Fibroblast of skin of abdomen (primary cell): Measurements from ENCODE around the gene CPZ.
A peak's percentile ranks its signal among the peaks of the same experiment; 100 is the strongest.
"Not testable (repeated sequence)": the region's sequence is repeated elsewhere in the genome, so short reads cannot be mapped to it uniquely, and the experiment has no call there.

Source experiments
- DNase-seq: peaks from one replicate; pipeline ENCODE4 v3.0.0-alpha.2; 2013

Gene CPZ

DNA sequence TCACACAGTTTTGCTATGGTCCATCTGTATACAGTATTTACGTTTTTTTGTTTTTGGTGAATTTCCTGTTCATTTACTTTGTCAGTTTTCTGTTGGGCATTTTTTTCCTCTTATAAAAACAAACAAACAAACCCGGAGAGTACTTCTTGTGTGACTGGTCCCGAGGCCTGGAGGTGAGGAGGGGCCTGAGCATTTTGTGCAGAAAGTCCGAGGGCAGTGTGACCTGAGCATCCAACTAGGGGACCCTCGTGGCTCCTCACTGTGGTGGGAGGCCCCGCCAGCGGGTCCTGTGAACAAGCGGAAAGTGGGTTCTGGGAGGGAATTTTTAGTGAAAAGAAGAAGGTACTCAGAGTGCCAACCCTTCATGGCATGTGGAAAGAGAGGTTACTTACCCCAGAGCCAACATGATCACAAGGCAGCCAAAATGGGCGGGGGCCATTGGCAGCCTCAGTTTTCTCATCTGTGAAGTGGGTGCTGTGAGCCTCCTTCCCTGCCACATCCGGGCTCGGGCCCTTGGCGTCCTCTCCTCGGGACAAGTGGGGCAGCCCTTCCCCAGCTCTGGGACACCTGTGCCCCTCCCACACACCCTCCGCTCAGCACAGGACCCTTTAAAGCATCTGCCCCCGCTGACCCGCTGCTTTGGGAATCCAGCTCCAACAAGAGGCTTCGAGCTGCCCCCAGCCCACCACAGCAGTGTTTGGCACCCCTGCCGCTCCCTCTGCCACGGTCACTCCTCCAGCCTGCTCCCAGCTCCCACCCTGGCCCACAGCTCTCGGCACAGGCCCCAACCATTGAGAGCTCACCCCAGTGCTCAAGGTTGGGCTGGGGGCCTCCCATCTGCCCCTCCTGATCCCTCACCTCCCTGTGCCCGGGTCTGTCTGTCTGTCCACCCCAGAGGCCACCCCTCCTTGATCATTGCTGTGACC is 35.2 kb upstream of the CPZ start:
- DNase-seq, result no peak

DNA sequence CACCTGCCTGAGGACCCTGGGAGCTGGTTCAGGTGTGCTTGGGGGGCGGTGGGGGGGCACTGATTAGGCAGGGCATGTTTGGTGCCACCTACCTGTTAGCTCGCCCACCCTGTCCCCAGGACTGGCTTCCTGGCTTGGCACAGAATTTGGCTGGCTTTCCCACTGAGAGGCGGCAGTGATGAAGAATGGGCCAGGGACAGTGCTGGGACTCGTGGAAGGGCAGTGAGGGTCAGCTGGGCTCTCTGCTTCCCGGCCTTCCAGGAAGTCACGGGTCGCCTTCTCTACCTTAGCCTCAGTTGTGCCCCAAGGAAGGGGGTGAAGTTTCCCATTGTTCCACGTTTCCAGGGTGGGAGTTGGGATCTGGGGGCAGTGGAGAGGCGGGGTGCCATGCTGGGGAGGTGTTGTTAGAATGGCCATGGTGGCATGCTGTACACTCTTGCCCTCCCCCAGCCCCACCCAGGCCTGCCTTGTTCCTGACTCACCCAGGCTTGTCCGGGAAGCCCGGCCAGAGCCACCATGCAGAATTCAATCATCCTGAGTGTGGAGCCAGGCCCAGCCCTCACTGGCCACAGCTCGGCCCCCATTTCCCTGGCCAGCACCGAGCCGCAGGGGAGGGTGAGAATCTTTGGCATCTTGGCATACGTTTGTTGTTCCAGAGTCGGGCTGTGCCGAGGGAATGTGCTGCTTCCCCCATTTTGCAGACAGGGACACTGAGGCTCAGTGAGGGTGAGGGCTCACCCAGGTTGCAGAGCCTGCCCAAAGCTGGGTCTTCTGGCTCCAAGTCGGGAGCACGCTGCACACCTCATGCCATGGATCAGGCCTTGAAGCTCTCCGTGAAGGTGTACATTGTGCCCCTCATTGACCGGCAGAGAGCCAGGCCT is 34.2 kb upstream of the CPZ start:
- no peak for DNase-seq

DNA sequence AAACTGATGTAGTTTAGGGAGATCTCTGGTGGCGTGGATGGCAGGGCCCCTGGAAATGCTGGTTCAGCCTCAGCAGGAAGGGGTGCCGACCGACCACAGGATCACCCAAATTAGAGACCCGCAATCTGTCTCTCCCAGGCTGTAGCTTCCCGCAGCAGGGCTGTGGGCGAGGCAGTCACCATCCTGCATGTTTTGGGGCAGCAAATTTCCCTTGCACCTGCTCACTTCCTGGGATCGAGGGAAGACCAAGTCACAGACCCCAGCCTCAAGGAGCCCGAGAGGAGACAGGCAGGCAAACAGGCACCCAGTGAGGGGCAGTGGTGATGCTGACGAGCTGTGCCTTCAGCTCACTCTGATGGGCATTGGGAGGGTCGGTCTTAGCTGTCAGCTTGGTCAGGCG is 33.6 kb upstream of the CPZ start:
- no peak for DNase-seq

DNA sequence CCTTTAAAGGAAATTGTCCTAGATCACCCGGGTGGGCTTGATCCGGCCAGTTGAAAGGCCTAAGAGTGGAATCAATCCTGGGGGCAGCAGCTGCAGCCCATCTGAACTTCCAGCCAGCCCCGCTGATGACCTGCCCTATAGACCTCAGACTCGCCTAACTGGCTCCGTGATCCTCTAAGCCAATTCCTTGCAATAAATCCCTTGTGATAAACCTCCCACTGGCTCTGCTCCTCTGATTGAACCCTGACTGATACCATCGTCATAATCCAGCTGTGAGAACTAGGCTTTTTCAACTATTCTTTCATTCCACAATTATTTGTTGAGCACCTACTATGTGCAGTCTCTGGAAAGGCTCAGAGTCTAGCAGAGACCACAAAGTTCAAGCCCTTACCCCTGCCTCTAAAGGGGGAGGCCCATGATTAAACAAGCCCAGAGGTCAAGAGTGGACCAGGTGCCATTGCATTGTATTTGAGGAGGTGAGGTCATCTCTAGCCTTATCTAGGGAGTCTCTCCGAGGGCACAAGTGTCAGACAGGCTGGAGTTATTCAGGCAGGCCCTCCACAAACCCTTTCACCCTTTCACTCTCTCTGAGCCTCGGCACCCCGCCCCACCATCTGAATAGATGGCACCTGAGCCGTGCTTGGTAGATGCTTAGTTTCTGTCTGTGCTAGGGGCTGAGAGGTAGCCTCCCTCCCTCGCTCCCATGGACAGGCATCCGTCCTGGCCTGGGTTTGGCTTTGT is 32.9 kb upstream of the CPZ start:
- no peak for DNase-seq

DNA sequence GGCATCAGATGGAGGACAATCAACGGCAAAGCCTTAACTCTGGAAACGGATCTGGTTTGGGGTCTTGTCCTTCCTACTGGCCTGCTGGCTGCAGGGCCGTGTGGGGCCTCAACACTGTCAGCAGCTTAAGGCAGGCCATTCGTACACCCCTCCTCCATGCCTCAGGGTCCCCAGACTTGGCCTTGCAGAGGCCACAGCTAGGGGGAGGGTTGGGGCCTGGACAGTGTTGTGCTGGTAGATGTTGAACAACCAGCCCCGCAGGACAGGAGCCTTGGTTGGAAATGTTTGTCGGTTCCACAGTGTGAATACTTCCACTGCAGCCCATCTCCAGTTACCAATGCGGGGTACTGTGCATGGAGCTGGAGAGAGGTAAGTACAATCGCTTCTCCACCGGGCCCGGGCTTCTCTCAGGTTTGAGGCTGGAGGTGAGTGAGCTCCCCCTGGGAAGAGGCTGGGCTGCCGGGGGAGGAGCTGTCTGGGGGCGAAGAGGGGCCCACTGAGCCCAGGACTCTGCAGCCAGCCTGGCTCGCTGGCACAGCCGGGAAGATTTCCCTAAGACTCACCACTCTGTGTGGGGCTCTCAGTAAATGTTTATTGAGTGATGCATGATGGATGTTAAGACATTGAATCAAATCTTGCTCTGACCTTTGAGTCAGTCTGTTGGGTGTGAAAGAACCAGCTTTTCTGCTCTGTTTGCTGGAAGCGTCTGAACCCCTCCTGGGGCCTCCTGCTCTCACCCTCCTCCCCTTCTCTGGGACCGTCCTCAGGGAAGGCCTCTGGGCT is 32.1 kb upstream of the CPZ start:
- DNase-seq, result no peak

DNA sequence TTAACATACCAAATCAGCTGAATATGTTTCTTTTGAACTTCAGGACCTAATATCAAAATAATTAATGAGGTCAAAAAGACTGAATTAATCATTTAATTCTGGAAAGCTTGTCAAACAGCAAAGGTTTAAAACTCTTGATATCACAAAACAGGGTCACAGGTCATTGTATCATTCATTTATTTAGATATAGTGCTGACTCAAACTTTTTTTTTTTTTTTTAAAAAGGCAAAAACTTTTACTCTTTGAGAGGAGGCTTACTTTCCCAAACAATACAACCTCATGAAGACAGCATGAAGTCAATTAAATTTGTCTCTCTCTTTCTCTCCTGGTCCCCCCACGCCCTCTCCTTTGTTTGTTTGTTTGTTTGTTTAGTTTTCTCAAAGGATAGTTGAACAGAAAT is 28.0 kb upstream of the CPZ start:
- DNase-seq, result no peak

DNA sequence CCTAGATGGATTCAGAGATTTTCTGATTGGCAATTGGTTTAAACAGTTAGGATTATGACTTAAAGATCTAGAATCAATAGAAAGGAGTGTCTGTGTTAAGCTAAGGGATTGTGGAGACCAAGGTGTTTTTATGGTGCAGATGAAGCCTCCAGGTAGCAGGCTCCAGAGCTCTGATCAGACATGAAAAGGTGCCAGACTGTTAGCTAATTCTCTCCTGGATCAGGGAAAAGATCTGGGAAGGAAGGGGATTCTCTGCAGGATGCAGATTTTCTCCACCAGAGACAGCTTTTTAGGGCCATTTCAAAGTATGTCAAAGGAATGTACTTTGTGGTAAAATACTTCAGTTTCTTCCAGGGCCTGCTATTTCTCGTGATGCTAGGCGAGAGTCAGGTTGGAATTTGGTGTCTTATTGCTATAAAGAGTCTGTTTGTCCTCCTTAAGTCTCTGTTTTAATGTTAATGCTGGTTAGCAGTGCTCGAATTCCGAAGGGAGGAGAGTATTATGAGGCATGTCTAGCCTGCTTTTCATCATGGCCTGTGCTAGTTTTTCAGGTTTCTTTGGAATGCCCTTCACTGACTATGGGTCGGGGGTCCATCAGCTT is 24.4 kb upstream of the CPZ start:
- DNase-seq, result peak; percentile 36

DNA sequence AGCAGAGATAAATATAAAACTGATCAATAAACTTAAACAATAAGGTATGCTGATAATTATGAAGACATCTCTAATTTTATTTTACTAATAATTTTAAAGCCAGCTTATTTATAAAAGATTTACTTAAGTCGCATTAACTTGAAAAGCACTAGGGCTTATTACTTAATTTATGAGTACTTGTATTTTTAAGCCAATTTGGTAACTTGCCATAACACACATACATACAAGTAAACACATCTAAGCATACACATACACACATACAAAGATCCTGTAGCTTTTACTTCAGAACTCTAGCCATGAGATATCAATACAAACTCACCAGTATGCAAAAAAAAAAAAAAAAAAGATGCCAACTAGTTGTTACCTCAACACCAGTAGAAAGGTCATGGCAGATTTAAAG is 22.4 kb upstream of the CPZ start:
- DNase-seq, result no peak

DNA sequence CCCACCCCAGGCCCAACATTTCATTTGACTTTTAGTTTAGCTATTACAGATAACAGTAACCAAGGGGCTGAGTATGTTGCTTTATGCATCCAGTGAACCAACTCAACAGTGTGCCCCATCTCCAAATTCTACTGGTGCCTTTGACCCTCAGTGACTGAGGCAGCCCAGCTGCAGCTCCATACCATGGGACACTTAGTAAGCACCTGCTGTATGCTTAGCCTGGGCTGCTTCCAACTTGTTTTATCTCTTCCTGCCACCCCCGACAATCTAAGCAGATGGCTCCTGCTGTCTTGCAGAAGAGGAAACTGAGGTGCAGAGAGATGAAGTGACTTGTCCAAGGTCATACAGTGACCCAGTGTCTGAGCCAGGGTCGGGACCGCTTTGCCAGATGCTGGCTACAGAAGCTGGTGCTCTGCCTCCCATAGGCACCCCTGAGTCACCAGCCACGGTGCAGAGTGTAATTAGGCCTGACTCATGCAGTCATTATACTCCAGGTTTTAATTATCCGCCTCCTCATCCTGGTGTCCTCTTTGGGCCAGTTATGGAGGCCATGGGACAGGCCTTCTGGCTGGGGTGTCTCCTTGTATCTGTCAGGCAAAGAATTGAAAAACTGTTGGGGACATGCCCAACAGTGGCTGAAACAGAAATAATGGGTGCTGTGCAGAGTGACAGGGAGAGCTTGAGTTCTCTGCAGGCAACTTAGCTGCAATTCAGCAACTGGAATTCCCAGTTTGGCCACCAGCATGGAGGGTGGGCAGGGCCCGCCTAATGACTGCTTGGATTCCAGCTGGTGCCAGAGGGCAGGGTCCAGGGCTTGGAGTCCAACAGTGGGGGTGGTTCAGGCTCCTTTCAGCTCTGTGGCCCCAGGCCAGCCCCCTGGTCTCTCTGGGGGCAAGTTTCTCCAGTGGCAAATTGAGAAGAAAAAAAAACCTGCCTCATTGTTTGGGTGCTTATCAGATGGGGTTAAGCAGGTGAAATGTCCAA is 20.6 kb upstream of the CPZ start:
- no peak for DNase-seq

DNA sequence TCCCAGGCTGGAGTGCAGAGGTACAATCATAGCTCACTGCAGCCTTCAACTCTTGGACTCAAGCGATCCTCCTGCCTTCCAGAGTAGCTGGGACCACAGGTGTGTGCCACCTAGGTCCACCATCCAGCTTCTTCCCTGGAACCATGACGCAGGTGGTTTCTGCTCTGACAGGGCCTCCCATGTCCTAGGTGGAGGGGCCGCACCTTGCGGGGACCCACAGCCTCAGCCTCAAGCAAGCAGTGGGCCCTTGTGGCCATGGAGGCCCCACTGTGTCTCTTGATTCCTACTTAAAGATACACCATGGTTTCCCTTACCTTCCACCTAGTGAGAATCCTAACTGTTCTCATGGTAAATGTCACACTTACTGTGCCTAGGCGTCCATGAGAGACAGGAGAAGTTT is 19.3 kb upstream of the CPZ start:
- DNase-seq, result no peak

DNA sequence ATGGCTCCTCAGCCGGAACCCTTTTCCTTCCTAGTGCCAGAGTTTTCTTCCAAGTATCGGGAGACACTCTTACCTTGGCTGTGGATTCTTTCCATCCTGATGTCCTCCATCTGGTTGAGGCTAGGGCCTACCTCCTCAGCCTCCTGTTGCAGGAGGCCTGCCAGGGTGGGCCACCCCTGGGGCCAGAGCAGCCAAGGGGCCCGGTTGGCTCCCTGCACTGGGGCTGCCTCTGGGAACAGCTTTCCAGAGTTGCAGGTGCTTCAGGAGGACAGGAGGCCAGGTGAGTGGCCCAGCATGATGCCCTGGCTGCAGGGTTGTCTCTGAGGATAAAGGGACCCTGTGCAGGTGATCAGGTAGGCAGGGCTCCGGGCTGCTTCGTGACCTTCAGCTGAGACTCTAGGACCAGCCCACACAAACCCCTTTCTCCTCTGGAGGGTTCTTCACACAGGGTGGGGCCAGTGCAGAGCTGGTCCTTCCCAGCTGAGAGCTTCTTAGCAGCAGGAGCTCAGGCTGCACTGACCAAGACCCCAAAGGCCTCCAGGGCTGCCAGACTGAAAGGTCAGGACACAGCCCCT is 17.7 kb upstream of the CPZ start:
- no peak for DNase-seq

DNA sequence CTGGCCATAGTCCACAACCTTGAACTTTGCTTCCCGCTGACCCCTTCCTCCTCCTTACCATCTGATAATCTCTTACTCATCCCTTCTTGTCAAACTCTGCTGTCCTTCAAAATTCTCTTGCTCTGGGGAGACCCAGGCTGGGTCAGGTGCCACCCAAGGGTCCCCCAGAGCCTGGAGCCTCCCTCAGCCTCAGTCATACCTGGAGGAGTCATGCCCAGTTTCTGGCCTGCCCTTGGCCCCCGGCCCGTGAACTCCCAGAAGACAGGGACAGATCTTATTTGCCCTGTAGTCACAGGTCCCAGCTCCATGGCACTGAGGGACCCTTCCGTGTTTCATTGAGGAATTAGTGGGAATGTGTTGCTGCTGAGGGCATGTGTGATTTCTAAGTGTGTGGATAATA is 17.1 kb upstream of the CPZ start:
- no peak for DNase-seq

DNA sequence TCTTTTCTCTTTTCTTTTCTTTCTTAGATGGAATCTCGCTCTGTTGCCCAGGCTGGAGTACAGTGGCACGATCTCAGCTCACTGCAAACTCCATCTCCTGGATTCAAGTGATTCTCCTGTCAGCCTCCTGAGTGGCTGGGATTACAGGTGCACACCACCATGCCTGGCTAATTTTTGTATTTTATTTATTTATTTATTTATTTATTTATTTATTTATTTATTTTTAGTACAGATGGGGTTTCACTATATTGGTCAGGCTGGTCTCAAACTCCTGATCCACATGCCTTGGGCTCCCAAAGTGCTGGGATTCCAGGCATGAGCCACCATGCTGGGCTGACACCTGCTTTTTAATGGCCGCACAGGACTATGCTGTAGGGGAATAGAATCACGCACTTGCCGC is 16.0 kb upstream of the CPZ start:
- DNase-seq, result not testable (repeated sequence)

DNA sequence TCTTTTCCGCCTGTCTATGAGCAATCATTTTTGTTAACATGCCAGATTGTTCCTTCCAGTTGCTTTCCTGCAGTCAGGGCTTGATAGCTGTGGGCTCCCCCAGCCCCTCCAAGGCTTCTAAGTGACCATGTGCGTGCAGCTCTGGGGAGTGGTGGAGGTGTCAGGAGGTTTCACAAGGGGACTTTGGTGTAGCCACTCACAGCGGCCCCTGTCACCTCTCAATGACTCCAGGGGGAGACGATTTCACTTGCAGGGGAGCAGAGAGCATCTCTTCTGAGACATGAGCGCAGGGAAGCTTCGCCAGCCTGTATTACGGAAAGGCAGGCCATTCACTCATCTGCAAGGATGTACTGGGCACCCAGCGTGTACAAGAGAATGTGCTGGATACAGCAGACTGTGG is 15.5 kb upstream of the CPZ start:
- DNase-seq, result no peak

DNA sequence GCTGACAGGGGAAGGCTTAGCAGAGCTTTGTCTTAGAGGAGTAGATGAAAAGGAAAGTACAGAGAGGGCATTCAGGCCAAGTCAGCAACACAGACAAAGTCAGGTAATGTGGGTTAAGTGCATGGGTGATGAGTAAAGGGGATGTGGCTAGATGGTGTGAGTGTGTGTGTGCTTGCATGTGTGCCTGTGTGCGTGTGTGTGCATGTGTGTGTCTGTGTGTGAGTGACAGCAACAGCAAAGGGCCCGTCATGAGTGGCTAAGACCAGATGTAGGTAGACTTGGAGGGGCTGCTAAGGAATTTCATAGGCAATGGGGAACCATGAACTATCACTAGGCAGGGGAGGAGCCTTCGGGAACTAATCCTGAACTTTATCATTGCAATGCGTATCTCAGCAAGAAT is 14.6 kb upstream of the CPZ start:
- no peak for DNase-seq

DNA sequence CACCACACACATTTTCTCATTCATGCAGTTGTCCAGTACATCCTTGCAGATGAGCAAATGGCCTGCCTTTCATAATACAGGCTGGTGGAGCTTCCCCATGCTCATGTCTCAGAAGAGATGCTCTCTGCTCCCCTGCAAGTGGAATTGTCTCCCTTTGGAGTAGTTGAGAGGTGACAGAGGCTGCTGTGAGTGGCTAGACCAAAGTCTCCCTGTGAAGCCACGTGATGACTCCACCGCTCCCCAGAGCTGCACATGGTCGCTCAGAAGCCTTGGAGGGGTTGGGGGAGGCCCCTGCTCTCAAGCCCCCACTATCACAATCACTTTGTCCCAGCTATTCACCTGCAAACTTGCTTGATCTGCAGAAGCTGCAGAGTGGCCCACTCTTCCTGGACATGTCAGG is 13.8 kb upstream of the CPZ start:
- DNase-seq, result no peak

DNA sequence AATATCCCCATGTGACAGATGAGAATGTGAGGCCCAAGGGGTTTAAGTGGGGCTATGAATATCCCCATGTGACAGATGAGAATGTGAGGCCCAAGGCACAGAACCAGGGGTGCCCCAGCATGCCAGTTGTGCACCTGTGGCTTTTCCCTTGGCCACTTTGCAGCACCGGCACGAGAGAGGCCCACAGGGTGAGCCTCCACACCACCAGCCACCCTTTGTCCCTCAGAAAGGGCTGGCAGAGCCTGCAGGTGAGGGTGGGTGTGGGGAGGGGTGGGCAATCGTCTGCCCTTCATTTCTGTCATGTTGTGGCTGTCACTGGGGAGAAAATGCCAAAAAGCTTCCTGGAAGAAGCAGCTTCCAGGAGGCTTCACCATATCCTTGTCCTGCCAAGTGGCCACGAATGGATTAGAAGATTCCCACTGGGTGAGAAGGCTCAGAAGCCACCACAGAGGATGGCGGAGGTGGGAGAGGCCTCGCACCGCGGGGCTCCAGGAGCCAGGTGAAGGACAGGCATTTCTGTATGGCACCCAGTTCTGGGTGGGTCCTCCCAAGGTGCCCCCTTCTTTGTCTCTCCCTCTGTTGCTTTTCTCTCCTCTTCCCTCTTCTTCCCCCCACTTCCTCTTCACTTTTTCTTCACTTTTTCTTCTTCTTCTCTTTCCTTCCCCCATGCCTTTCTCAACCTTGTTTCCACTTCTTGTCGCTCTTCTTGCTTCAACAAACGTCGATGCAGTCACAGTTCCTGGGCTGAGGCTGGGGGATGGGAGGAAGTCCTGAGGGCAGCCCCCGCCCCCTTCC is 12.8 kb upstream of the CPZ start:
- no peak for DNase-seq

DNA sequence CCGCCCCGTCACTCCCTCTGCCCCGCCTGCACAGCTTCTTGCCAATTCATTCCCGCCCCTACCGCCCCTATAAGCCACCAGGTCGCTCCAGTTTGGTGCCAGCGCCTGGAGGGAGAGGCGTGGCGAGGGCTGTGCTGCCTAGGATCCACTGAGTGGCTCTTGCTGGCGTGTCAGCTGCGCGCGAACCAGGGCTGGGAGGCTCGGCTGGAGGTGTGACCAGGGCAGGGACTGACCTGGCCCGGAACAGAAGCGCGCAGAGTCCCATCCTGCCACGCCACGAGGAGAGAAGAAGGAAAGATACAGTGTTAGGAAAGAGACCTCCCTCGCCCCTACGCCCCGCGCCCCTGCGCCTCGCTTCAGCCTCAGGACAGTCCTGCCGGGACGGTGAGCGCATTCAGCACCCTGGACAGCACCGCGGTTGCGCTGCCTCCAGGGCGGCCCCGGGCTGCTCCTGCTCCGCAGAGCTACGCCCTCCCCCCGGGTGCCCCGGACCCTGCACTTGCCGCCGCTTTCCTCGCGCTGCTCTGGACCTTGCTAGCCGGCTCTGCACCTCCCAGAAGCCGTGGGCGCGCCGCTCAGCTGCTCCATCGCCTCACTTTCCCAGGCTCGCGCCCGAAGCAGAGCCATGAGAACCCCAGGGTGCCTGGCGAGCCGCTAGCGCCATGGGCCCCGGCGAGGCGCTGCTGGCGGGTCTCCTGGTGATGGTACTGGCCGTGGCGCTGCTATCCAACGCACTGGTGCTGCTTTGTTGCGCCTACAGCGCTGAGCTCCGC is 12.1 kb upstream of the CPZ start, which contains the start of gene GPR78:
GPR78 (plus strand) TSS at position 72 of the 773 bp plus-strand sequence; CDS start at position 663, 591 bp downstream.
- peak; percentile 48 for DNase-seq
